T-helper 1 cell (primary cell): ENCODE measurements around the gene VKORC1.

ENCODE experiments used
- DNase-seq, 5 donors: peaks; one replicate each; pipeline ENCODE4 v3.0.0-alpha.2; 2012 to 2020

VKORC1 gene

DNA sequence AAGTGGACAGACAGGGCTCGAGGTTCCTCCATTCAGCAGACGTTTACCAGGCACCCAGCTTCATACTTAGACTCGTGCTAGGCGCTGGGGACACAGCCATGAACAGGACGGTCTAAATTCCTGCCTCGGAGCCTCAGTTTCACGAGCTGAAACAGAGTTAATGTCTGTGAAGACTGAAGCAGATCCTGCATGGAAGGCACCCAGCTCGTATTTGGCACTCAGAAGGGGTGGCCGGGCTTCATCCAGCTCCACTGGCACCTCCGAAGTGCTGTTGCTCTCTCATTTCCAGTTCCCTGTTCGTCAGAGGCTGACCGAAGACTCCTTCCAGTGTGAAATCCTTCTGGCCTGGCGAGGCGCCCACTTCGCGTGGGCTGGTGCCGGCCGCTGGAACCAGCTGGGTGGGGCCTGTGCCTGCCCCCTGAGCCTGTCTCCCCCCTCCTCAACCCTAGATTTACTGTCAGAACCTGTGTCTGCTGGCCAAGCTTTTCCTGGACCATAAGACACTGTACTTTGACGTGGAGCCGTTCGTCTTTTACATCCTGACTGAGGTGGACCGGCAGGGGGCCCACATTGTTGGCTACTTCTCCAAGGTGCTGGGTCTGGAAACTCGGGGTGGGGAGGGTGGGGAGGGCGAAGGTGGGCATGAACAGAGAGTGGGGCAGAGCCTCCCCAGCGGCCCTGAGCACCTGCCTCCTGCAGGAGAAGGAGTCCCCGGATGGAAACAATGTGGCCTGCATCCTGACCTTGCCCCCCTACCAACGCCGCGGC is 35.2 kb upstream of the VKORC1 start:
- no peak for DNase-seq

DNA sequence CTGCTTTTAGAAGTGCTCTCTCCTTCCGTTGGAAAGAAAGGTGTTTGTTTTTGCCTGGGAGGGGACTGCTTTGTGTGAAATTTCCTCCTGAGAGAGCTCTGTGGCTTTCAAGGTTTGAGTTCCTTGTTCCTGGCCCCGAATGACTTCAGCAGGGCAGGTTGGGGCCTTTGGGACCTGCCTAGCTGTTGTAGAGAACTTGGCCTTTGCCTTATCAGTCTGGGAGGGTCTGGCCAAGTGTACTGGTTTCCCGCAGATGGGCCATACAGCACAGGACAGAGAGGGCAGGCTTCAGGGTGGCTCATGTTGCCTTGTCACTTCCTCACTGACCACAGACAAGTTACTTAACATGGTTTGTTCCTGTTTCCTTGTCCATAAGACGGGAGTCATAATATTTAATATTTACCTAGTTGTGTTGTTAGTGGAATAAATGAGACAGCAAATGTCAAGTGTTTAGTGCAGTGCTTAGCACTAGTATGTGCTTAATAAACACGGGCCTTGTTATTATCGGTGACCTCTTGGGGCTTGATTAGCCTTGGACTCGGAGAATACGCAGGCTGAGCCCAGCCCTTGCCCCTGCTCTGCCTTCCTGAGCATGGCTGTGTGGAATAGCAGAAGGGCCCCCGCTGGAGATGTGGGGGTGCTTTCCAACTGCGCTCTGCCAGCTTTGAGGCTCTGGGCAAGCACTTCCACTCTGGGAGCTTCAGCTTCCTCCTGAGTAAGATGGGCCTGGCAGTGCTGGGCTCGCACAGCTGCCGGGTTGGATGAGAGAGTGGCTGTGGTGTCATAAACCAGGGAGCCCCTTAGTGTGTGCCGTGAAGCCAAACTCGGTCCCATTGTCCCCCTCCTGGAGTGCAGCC is 34.3 kb upstream of the VKORC1 start:
- DNase-seq, result no peak

DNA sequence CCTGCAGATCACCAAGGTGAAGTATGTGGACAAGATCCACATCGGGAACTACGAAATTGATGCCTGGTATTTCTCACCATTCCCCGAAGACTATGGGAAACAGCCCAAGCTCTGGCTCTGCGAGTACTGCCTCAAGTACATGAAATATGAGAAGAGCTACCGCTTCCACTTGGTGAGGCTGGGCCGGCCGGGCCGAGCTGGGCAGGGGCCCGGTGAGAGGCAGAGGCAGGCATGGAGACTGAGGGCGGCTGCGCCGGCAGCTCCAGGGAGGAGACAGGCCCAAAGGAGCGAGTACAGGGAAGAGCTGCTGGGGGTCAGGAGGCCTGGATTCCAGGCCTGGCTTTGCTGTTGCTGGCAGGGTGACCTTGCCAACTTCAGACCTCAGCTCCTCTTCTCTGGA is 32.6 kb upstream of the VKORC1 start:
- no peak for DNase-seq

GRCh38 chr16:31125844-31126243 is 31.2 kb upstream of the VKORC1 start:
- DNase-seq, result no peak

DNA sequence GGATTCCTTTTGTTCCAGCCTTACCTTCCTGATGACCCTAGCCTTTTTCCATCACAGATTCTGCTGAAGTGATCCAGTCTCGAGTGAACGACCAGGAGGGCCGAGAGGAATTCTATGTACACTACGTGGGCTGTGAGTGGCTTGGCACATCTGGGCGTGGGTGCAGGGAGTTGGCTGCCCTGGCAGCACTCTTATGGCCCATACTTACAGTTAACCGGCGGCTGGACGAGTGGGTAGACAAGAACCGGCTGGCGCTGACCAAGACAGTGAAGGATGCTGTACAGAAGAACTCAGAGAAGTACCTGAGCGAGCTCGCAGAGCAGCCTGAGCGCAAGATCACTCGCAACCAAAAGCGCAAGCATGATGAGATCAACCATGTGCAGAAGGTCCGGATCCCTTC is 25.5 kb upstream of the VKORC1 start:
- no peak for DNase-seq

DNA sequence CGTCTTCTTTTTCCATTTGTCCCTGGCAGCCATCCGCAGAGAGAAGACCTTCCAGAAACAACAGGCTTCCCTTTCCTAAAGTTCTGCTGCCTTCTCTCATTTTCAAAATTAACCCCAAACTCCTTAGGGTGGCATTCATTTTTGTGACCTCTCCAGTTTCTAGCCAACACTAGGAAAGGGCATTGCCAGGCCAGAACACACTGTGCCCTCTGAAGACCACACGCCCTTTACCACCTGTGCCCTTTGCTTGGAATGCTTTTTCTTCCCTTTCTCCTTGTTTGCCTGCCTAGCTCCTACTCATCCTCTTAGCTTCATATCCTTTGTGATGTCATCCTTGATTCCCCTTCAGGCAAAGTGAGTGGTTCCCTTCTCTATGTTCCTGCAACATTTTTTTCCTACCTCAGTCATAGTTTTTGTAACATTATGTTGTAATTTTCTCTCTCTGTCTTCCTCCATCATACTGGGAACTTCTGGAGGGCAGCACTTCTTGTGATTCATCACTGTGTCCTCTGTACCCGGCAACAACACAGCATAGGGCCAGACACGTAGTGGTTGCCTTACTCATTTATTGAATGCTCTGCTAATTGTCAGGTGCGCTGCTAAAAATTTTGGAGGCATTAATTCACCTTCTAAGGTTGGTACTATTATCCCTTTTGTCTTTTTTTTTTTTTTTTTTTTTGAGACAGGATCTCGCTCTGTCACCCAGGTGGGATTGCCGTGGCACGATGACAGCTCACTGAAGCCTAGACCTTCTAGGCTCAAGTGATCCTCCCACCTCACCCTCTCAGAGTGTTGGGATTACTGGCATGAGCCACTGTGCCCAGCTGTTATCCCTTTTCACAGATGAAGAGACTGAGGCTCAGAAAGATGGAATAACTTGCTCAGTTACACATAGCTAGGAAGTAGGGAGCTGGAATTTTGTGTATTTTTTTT is 23.9 kb upstream of the VKORC1 start:
- DNase-seq, result no peak

DNA sequence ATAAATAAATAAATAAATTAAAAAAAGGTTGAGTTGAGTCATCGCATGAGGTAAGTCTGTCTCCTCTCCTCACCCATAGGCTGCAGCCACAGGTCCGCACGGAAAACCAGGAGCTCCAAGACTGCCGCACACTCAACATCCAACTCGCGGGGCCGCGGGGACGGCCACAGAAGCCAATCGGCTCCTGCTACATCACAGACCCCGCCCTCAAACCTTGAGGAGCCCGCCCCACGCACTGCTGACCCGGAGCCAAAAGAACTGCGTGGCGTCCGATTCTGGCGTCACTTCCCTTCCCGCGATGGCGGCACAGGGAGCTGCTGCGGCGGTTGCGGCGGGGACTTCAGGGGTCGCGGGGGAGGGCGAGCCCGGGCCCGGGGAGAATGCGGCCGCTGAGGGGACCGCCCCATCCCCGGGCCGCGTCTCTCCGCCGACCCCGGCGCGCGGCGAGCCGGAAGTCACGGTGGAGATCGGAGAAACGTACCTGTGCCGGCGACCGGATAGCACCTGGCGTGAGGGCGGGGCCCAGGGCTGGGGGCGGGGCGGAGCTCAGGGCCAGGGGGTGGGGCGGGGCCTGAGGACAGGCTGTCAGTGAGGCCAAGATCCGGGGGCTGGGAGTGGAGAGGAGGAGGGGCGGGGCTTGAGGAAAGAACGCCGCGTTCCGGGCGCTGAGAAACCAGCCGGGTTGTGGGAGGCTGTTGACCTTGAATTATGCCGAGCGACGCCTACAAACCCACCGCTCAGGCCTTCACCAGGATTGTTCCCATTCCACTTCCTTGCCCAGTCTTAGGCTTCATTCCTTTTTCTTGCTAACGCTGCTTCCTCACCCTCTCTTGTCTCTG is 23.0 kb upstream of the VKORC1 start, which contains the start of gene KAT8:
Gene KAT8 (plus strand): TSS at position 281 of the 839 bp plus-strand sequence. CDS start 18 bp downstream, at position 299.
- peak; percentile 94 to 98 (median 97) for DNase-seq

GRCh38 chr16:31114468-31114867 is 19.9 kb upstream of the VKORC1 start:
- no peak for DNase-seq

DNA sequence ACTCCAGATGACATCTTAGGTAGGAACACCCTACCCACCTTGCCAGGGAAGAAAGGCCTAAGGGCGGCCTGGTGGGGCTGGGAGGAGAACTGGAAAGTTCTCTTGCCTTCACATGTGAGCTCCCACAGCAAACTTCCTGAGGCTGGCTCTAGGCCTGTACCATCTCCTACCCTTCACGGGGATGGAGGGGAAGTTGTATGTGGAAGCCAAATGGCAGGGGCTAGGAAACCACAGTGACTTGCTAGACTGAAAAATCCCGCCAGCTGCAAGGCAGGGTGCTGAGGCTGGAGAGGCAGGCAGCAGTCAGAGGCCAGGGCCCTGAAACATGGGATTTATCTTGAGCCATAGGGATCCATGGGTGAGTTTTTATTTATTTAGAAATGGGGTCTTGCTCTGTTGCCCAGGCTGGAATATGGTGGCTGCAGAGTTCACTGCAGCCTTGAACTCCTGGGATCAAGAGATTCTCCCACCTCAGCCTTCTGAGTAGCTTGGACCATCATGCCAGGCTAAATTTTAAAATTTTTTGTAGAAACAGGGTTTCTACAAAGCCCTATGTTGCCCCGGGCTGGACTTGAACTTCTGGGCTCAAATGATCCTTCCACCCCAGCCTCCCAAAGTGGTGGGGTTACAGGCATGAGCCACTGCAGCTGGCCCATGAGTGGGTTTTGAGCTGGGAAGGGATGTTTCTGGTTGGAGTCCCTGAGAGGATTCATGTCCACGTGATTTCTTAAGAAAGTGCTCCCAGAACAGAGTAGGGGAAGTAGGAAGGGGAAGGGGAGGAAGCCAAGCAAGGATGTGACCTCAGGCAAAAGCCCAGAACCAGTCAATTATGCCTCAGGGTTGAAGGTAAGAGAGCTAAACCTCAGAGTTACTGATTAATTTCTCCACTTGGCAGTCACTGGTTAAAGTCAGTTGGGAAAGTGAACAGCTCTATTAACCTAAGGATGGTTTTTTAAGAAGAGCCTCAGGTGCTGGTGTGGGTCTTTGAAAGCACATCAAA is 18.8 kb upstream of the VKORC1 start:
- DNase-seq, result no peak

DNA sequence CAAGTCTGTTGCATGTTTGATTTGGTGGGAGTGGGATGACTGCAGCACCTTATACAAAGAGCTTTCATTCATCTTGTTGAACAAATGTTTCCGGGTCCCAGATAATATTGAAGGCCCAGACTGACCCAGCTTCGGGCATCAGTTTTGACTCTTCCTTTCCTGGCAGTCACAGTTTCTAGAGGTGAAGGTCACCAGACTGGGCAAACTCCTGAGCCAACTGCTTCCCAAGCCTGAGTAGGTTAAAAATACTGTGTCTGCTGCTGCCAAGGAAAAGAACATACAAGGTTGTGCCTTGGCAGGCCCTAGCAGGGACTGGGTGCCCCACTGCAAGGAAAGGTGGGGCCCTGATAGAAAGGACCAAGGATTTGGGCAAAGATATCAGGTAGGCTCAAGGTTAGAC is 18.1 kb upstream of the VKORC1 start:
- DNase-seq, result no peak

GRCh38 chr16:31111881-31112466 is 17.4 kb upstream of the VKORC1 start:
- no peak for DNase-seq

DNA sequence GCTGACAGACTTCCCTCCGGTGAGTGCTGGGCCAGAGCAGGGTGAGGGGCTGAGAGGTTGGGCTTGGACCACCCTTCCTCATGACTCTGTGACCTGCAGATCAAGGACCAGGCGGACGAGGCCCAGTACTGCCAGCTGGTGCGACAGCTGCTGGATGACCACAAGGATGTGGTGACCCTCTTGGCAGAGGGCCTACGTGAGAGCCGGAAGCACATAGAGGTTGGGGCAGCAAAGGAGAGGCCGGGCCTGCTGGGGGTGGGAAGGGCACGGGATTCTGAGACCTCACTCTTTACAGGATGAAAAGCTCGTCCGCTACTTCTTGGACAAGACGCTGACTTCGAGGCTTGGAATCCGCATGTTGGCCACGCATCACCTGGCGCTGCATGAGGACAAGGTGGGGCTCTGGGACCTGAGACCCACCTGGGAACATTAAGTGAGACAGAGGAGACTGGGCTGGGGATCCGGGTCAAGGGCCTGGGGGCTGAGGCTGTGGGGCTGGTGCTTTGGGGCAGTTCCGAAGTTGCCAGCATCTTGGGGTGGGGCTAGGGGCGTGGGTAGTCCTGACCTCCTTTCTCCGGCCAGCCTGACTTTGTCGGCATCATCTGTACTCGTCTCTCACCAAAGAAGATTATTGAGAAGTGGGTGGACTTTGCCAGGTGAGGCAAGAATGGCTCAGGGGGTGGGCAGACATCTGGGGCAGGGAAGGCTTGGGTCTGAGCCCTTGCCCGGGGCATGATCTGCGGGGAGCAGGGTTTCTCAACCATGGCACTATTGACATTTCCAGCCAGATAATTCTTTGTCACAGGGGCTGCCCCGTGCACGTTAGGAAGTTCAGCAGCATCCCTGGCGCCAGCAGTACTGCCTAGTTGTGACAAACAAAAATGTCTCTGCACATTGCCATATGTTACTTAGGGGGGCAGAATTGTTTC is 15.8 kb upstream of the VKORC1 start:
- no peak for DNase-seq

DNA sequence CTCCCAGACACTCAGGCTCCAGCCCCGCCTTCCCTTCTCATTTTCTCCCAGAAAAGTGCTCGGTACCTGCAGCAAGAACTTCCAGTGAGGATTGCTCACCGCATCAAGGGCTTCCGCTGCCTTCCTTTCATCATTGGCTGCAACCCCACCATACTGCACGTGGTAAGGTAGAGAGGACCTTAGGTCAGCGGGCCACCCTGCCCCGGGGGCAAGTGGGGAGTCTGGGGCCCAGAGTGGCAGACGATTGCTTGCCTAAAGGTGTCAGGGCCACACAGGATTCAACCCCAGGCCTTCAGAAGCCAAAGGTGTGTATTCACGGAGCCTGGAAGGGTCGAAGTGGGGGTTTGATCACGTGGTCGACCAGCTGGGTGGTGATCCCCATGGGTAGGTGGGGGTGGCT is 15.0 kb upstream of the VKORC1 start:
- DNase-seq, result no peak

DNA sequence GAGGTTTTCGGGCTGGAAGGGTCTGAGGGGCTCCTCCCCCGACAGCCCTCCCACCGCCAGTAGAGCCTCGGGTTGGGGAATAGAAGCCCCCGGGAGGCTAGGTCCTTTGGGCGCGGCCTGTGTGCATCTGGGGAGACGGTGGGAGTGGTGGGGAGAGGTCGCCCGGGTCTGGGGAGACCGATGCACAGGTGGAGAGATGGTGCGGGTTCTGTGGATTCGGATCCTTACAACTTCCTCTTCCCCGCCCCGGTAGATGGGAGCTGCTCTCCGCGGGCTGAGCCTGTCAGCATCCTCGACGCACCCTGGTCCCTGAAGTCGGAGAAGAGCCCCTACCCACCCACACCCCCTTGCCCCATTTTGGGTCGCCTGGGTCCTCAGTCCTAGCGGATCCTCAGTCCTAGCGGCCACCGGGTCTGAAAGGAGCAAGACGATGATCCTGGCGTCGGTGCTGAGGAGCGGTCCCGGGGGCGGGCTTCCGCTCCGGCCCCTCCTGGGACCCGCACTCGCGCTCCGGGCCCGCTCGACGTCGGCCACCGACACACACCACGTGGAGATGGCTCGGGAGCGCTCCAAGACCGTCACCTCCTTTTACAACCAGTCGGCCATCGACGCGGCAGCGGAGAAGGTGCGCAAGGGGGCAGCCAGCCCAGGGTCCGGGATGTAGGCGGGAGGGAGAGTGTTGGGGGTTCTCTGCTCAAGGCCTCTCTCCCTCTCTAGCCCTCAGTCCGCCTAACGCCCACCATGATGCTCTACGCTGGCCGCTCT is 14.4 kb upstream of the VKORC1 start:
- DNase-seq, result no peak

GRCh38 chr16:31108035-31108793 is 13.6 kb upstream of the VKORC1 start, which contains the start of gene BCKDK:
BCKDK (plus strand) TSS chr16:31108386; CDS start chr16:31109224, 838 bp downstream.
- DNase-seq, result peak in 4 of 5 donors; percentile 19 to 80 (median 39)

- DNase-seq, result peak in 1 of 5 donors; percentile 43
Measured at GRCh38 chr16:31107465-31107867, 12.9 kb upstream of the VKORC1 start.
